HG02588 (cell line): ENCODE measurements around the gene CRACR2A.

Experiments used
- ATAC-seq: cut with Tn5 transposase; IDR thresholded peaks from one replicate; pipeline ENCODE4 v1.9.1; 2021; ENCODE audit warnings: mild to moderate bottlenecking, moderate library complexity; ENCODE audit not compliant: unreplicated experiment

The CRACR2A gene

GRCh38 chr12:3692616-3693365 lies 60.1 kb downstream of the CRACR2A start:
- no peak for ATAC-seq

- no peak for ATAC-seq
Measured at GRCh38 chr12:3686463-3686862, 66.4 kb downstream of the CRACR2A start.

GRCh38 chr12:3685830-3686229 lies 67.1 kb downstream of the CRACR2A start:
- no peak for ATAC-seq

- no peak for ATAC-seq
Measured at GRCh38 chr12:3684449-3685051, 68.4 kb downstream of the CRACR2A start.

GRCh38 chr12:3683670-3684069 lies 69.2 kb downstream of the CRACR2A start:
- ATAC-seq = no peak

- ATAC-seq = no peak
Measured at GRCh38 chr12:3681595-3682061, 71.3 kb downstream of the CRACR2A start.

- ATAC-seq = no peak
Measured at GRCh38 chr12:3680919-3681594, 71.9 kb downstream of the CRACR2A start.

- no peak for ATAC-seq
Measured at GRCh38 chr12:3679831-3680230, 73.1 kb downstream of the CRACR2A start.

- no peak for ATAC-seq
Measured at GRCh38 chr12:3677609-3678008, 75.3 kb downstream of the CRACR2A start.

- no peak for ATAC-seq
Measured at GRCh38 chr12:3673981-3674708, 78.8 kb downstream of the CRACR2A start.

GRCh38 chr12:3672113-3672509 lies 80.8 kb downstream of the CRACR2A start:
- ATAC-seq = no peak

GRCh38 chr12:3671330-3672112 lies 81.4 kb downstream of the CRACR2A start:
- ATAC-seq = no peak

- ATAC-seq = no peak
Measured at GRCh38 chr12:3670083-3670620, 82.8 kb downstream of the CRACR2A start.

- no peak for ATAC-seq
Measured at GRCh38 chr12:3669594-3669993, 83.3 kb downstream of the CRACR2A start.

GRCh38 chr12:3668479-3669165 lies 84.3 kb downstream of the CRACR2A start:
- no peak for ATAC-seq

- ATAC-seq = no peak
Measured at GRCh38 chr12:3667485-3667884, 85.4 kb downstream of the CRACR2A start.

GRCh38 chr12:3666441-3666840 lies 86.5 kb downstream of the CRACR2A start:
- ATAC-seq = no peak

- no peak for ATAC-seq
Measured at GRCh38 chr12:3662521-3662921, 90.4 kb downstream of the CRACR2A start.

- ATAC-seq = no peak
Measured at GRCh38 chr12:3661028-3661427, 91.9 kb downstream of the CRACR2A start.
